Testis (tissue), 3 donors: Measurements from ENCODE around the gene GNAI1. TPM values are rescaled to one million over a fixed set of nuclear protein-coding genes. Genes with fewer than 3 reads are reported as not detected.

Source experiments
- DNase-seq: peaks from one replicate; pipeline ENCODE4 v3.0.0-alpha.2; 2019
- H3K27ac ChIP-seq, 2 donors: fragments of 200-600 bp; sonication (generic); one replicate each; pipeline ENCODE4 v1.5.1; 2019
- H3K27me3 ChIP-seq: fragments of 200-600 bp; sonication (generic); one replicate; pipeline ENCODE4 v1.5.1; 2019
- H3K36me3 ChIP-seq: fragments of 200-600 bp; sonication (generic); one replicate; pipeline ENCODE4 v1.5.1; 2017; ENCODE audit warnings: low read depth; ENCODE audit errors: missing control alignments
- H3K4me1 ChIP-seq: fragments of 200-600 bp; sonication (generic); one replicate; pipeline ENCODE4 v1.5.1; 2019
- H3K4me3 ChIP-seq, 2 donors: fragments of 200-600 bp; sonication (generic); one replicate each; pipeline ENCODE4 v1.5.1; 2017 to 2019
- H3K9me3 ChIP-seq: fragments of 200-600 bp; sonication (generic); one replicate; pipeline ENCODE4 v1.5.1; 2017
- CTCF ChIP-seq, 3 experiments: fragments of 450-650 bp in 2 of 3; fragments of 200-600 bp in 1 of 3; sonication (generic) in 1 of 3; IDR thresholded peaks; one replicate each; pipeline ENCODE4 v1.5.1; 2016 to 2019; ENCODE audit warnings: antibody characterized with exemption in 3 of 3, mild to moderate bottlenecking in 2 of 3, moderate library complexity in 1 of 3
- POLR2A ChIP-seq: fragments of 450-650 bp; IDR thresholded peaks from one replicate; pipeline ENCODE4 v1.6.1; 2017; ENCODE audit warnings: antibody characterized with exemption, mild to moderate bottlenecking, moderate library complexity
- WGBS, 2 donors: methylation state at CpG; one replicate each; pipeline ENCODE4 v1.1.5; 2018; 5-methylcytosine and 5-hydroxymethylcytosine counted together
- intact Hi-C: fragments of 100-400 bp; cut with DNase I; formaldehyde crosslinking; loops from one replicate; pipeline ENCODE4 v1.15.1; 2023; ENCODE audit warnings: low total_unique reads
- polyA plus RNA-seq: library from polyadenylated mRNA; stranded (reverse); fragments of 350-450 nt; fragmentation: Illumina TruSeq; extraction: RNeasy Lipid Tissue Mini Kit (QIAGEN cat#74804); gene quantifications from one replicate; pipeline ENCODE4 v1.2.3, GENCODE V29; 2014; ENCODE audit warnings: low read depth, low replicate concordance; ENCODE audit not compliant: insufficient read depth
- total RNA-seq, 2 donors: library from RNA; depleted of rRNA; stranded (reverse); fragments of >200 nt; gene quantifications; one replicate each; pipeline ENCODE4 v1.2.3, GENCODE V29; 2016

Gene GNAI1
- total and polyA plus RNA-seq, 3 donors from 2014 or later, result 46.9 to 61.6 (median 59.0) TPM

GRCh38 chr7:80161466-80161865 is 26.8 kb downstream of the GNAI1 start:
- intact Hi-C loops, result no loop called here
- Histone ChIP-seq H3K27me3 (no peaks in the 10 kb centered on the region), H3K27ac (no peak overlapping the region), H3K9me3 (no peaks in the 10 kb centered on the region), H3K4me3 (no peak overlapping the region), H3K4me1 (no peaks in the 10 kb centered on the region), H3K36me3 (no peaks in the 10 kb centered on the region)
- TF ChIP-seq POLR2A, result no peak
- TF ChIP-seq CTCF (IDR thresholded peaks at IDR 0.05), result no peak
- 62 to 70% methylated on average over 1 of the region's 1 CpG for WGBS, 2 donors
- DNase-seq, result no peak

GRCh38 chr7:80165177-80165576 is 30.5 kb downstream of the GNAI1 start:
- Histone ChIP-seq H3K9me3 (no peaks in the 10 kb centered on the region), H3K27ac (no peak overlapping the region), H3K4me3 (no peak overlapping the region), H3K4me1 (no peaks in the 10 kb centered on the region), H3K27me3 (no peaks in the 10 kb centered on the region), H3K36me3 (no peaks in the 10 kb centered on the region)
- no peak for DNase-seq
- TF ChIP-seq CTCF (IDR thresholded peaks at IDR 0.05), result no peak
- TF ChIP-seq POLR2A, result no peak
- intact Hi-C loops, result no loop called here

GRCh38 chr7:80170445-80170844 is 35.8 kb downstream of the GNAI1 start:
- H3K27me3 ChIP-seq, result no peaks in the 10 kb centered on the region
- no peak overlapping the region for H3K27ac ChIP-seq
- H3K9me3 ChIP-seq, result no peaks in the 10 kb centered on the region
- intact Hi-C loops, result no loop called here
- WGBS, 2 donors, result 85 to 89% methylated on average over 2 of the region's 2 CpGs
- DNase-seq, result no peak
- no peak overlapping the region for H3K4me3 ChIP-seq
- no peak for TF ChIP-seq CTCF (IDR thresholded peaks at IDR 0.05)
- TF ChIP-seq POLR2A, result no peak
- H3K4me1 ChIP-seq, result no peaks in the 10 kb centered on the region
- no peaks in the 10 kb centered on the region for H3K36me3 ChIP-seq

DNA sequence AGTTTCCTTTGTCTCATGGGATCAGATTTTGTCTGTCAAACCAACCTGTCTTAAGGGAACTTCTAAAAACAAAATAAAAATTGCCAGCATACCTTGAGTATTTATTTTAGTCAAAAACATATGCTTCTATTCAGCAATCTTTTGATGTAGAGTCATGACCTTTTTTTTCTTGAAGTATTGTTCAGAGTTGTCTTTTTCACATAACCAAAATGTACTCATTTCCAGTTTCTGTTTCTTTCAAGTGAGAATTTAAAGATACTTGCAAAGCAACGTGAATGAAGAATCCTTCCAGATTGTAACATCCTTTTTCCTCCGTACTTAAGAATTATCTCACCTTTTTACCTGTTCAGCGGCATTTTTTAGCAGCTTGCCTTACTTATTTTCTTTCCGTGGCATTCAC is 37.8 kb downstream of the GNAI1 start:
- no peak for DNase-seq
- H3K27ac ChIP-seq, result no peak overlapping the region
- H3K9me3 ChIP-seq, result no peaks in the 10 kb centered on the region
- WGBS, 2 donors, result 65 to 76% methylated on average over 4 of the region's 4 CpGs
- H3K4me1 ChIP-seq, result no peaks in the 10 kb centered on the region
- no peak for TF ChIP-seq POLR2A
- TF ChIP-seq CTCF (IDR thresholded peaks at IDR 0.05), result no peak
- no peaks in the 10 kb centered on the region for H3K36me3 ChIP-seq
- no peak overlapping the region for H3K4me3 ChIP-seq
- no peaks in the 10 kb centered on the region for H3K27me3 ChIP-seq
- intact Hi-C loops, result no loop called here

DNA sequence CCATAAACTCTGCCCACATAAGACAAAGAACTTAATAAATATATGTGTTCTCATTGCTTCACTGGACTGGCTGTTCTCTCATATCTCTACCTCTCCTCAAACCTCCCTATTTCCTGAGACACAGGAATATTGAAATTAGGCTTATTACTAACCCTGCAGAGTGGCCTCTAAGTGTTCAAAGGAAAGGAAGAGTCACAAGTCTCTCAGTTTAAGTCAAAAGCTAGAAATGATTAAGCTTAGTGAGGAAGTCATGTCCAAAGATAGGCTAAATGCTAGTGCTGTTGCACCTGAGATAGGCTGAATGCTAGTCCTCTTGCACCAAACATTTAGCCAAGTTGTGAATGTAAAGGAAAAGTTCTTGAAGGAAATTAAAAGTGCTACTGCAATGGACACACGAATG is 41.1 kb downstream of the GNAI1 start:
- H3K9me3 ChIP-seq, result no peaks in the 10 kb centered on the region
- TF ChIP-seq CTCF (IDR thresholded peaks at IDR 0.05) (no peak), POLR2A (no peak)

More for the DNA sequence above, 41.1 kb downstream of the GNAI1 start:
- Histone ChIP-seq H3K27me3 (no peaks in the 10 kb centered on the region), H3K36me3 (no peaks in the 10 kb centered on the region), H3K4me1 (no peaks in the 10 kb centered on the region), H3K4me3 (no peak overlapping the region), H3K27ac (no peak overlapping the region)
- WGBS, 2 donors, result 81 to 82% methylated on average over 1 of the region's 1 CpG
- intact Hi-C loops, result no loop called here
- no peak for DNase-seq
